HG03097 (cell line): ENCODE data around the gene ADRB1.

Experiments
- ATAC-seq: cut with Tn5 transposase; IDR thresholded peaks from one replicate; pipeline ENCODE4 v1.9.1; 2021; ENCODE audit not compliant: unreplicated experiment, low FRiP score

The ADRB1 gene

DNA sequence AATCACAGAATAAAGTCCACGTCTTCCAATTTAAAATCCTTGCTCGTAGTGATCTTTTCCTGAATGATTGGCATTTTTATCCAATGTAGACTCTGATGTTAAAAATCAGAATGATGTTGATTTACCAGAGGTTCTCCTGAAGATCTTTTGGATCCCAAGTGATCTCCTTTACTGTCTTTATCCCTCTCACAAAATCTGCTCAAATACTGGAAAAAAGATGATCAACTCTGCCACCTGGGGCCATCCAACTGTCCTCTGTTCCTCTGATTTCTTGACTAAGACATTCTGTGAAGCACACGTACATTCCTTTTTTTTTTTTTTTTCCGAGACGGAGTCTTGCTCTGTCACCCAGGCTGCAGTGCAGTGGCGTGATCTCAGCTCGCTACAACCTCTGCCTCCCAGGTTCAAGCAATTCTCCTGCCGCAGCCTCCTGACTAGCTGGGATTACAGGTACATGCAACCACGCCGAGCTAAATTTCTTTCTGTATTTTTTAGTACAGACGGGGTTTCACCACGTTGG is 18.0 kb upstream of the ADRB1 start:
- no peak for ATAC-seq

DNA sequence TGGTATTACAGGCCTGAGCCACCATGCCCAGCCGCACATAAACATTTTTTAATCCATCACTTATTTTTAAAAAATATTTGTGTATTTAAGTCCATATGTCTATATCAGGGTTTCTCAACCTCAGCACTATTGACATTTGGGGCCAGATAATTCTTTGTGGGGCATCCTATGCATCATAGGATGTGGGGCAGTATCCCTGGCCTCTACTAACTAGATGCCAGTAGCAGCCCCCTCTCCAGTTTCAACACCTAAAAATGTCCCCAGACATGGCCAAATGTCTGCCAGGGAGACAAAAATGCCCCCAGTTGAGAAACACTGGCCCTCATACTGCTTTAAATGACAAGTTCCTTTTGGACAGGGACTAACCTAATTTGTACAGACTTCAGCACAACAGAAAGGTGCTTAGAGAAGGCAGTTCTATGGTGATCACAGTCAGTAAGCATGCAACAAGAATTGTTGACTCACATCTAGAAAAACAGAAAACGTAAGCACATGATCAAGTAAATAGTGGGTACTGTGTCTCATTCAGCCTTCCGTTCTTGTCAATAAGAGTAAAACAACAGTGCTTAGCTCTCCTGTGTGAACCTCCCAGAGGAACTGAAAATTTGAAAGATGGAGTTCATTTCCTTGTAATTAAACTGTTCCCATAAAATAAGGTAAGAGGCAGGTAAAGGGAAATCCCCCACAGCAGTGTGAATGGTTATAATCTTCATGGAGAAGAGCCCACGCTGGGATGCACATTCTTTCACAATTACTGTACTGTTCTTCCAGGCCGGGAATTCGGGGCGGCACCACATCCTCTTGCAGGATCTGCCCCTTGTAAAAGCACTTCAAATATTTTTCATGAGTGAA is 17.3 kb upstream of the ADRB1 start:
- peak; percentile 45 for ATAC-seq

GRCh38 chr10:114027041-114027394 is 16.6 kb upstream of the ADRB1 start:
- no peak for ATAC-seq

- no peak for ATAC-seq
Measured at GRCh38 chr10:114027951-114028350, 15.7 kb upstream of the ADRB1 start.

DNA sequence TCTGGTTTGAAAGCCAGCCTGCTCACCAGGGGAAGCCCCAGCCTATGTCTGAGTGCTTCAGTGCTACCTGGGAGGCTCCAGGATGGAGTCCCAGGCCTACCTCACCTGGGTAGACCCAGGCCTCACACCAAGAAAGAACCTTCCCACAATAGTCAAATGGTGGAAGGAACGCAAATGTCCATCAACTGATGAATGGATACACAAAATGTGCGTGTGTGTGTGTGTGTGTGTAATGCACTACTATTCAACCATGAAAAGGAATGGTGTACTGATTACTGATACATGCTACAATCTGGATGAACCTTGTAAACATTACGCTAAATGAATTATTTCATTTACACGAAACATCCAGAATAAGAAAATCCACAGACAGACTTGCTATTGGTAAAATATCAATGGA is 15.2 kb upstream of the ADRB1 start:
- no peak for ATAC-seq

- ATAC-seq: no peak
Measured at GRCh38 chr10:114029655-114030054, 14.0 kb upstream of the ADRB1 start.

DNA sequence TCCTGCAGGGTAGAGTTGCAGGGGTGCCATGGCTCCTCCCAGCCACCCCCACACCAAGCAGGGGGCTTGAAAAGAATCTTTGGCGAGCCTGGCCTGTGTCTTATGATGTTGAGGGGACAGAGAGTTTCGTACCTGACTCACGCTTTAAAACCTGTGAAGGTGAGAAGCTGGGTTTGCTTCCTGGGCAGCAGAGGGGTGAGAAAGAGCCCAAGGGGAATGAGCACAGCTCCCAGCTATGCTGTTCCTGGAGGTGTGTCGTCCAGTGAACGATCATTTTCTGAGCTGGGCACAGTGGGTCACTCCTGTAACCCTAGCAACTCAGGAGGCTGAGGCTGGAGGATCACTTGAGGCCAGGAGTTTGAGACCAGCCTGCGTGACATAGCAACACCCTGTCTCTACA is 13.5 kb upstream of the ADRB1 start:
- no peak for ATAC-seq

DNA sequence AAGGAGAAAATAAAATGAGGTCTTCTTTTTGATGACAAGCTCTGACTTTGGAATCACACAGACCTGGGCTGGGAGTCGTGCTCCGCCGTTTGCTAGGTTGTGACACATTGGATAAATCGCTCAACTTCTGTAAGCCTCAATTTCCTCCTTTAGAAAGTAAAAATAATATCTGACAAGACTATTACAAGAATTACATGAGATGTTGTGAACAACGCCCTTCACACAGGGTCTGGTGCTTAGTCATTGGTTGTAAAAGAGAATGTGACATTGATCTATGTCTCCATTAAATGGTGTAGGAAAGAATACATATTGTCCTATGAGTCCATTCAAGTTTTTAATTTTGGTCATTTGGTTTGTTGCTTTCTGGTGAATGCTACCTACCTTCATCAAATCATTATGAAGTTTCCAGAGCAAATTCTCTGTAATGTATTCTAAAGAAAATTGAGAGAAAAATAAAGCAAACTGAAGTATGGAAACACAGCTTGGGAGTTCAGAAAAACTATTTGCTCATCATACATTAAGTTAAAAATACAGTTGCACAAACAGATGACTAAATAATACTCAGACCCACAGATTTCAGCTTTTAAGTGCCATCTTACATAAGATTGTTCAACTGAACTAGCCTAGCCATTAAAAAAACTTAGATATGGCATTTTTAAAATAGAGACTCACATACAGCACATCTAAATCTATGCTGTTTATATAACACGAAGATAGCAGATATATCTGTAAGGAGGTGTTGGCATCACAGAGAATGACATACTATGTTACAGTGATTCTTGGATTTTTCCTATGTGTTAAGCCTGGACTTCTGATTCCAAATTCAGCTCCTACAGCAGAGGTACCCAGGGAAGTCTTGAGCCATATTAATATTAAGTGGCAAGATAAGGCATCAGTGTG is 12.3 kb upstream of the ADRB1 start:
- no peak for ATAC-seq

GRCh38 chr10:114033566-114033965 is 10.1 kb upstream of the ADRB1 start:
- no peak for ATAC-seq

- no peak for ATAC-seq
Measured at GRCh38 chr10:114034923-114035645, 8.6 kb upstream of the ADRB1 start.

- ATAC-seq: no peak
Measured at GRCh38 chr10:114035791-114036190, 7.9 kb upstream of the ADRB1 start.

DNA sequence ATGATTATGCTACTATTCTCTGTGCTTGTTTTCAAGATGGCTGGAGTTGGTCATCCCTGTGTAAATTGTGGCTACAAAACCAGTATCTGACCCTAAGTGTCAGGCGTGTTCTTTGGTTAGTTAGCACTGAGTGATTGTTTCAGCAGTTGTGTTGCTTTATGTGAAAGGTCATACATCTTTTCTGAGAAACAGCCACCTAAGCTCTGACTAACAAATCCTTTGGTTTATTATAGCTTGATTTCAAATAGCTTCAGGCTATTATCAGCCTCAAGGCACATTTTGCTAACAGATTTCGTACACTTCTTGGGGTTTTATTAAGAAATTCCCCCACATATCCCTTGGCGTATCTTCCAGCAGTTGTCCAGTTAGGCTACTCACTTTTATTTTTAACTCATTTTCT is 4.8 kb upstream of the ADRB1 start:
- ATAC-seq: no peak

DNA sequence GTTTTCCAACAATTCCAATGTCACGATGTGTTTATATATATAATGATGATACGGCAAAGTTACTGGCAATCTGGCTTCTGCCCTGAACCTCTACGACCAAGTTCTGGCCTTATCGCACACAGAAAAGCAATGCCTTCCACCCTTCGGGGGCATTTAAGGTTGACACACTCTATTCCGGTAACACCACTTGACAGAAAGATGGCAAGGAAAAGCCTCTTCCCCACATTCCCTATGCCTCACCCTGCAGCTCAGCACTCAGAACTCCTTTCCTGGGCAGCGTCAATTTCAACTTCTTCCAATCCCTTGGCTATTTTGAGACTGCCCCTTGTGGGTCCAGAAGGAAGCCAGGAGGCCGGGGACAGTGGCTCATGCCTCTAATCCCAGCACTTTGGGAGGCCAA is 2.5 kb upstream of the ADRB1 start:
- ATAC-seq: no peak

DNA sequence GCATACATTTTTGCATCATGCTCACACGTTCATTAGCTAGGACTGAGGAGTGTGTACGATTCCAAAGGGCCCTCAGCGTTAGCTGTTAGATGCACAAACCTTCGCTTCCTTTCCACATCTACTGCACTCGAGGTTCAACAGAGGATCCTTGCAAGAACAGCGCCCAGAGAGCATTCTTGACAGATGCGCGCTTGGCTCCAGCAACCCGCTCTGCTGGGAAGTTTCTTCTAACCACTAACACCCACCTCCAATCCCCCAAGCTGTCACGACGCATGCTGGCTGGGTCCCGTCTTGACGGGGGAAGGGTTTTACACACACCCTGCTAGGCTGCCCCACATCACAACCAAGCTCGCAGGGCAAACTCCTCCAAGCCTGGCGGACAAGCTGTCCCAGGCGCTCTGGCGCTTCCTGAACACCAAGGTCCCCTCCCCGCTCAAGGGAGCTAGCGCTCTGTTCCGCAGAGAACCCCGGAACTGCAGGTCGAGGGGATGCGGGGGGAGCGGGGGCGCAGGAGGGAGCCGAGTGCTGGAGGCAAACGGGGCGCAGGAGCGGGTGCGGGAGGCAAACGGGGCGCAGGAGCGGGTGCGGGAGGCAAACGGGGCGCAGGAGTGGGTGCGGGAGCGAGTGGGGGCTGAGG is 653 bp upstream of the ADRB1 start:
- ATAC-seq: no peak

DNA sequence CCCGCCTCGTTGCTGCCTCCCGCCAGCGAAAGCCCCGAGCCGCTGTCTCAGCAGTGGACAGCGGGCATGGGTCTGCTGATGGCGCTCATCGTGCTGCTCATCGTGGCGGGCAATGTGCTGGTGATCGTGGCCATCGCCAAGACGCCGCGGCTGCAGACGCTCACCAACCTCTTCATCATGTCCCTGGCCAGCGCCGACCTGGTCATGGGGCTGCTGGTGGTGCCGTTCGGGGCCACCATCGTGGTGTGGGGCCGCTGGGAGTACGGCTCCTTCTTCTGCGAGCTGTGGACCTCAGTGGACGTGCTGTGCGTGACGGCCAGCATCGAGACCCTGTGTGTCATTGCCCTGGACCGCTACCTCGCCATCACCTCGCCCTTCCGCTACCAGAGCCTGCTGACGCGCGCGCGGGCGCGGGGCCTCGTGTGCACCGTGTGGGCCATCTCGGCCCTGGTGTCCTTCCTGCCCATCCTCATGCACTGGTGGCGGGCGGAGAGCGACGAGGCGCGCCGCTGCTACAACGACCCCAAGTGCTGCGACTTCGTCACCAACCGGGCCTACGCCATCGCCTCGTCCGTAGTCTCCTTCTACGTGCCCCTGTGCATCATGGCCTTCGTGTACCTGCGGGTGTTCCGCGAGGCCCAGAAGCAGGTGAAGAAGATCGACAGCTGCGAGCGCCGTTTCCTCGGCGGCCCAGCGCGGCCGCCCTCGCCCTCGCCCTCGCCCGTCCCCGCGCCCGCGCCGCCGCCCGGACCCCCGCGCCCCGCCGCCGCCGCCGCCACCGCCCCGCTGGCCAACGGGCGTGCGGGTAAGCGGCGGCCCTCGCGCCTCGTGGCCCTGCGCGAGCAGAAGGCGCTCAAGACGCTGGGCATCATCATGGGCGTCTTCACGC is 825 bp downstream of the ADRB1 start:
- no peak for ATAC-seq

DNA sequence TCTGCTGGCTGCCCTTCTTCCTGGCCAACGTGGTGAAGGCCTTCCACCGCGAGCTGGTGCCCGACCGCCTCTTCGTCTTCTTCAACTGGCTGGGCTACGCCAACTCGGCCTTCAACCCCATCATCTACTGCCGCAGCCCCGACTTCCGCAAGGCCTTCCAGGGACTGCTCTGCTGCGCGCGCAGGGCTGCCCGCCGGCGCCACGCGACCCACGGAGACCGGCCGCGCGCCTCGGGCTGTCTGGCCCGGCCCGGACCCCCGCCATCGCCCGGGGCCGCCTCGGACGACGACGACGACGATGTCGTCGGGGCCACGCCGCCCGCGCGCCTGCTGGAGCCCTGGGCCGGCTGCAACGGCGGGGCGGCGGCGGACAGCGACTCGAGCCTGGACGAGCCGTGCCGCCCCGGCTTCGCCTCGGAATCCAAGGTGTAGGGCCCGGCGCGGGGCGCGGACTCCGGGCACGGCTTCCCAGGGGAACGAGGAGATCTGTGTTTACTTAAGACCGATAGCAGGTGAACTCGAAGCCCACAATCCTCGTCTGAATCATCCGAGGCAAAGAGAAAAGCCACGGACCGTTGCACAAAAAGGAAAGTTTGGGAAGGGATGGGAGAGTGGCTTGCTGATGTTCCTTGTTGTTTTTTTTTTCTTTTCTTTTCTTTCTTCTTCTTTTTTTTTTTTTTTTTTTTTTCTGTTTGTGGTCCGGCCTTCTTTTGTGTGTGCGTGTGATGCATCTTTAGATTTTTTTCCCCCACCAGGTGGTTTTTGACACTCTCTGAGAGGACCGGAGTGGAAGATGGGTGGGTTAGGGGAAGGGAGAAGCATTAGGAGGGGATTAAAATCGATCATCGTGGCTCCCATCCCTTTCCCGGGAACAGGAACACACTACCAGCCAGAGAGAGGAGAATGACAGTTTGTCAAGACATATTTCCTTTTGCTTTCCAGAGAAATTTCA is 1.7 kb downstream of the ADRB1 start:
- no peak for ATAC-seq

GRCh38 chr10:114046087-114046458 is 2.4 kb downstream of the ADRB1 start:
- ATAC-seq: no peak

DNA sequence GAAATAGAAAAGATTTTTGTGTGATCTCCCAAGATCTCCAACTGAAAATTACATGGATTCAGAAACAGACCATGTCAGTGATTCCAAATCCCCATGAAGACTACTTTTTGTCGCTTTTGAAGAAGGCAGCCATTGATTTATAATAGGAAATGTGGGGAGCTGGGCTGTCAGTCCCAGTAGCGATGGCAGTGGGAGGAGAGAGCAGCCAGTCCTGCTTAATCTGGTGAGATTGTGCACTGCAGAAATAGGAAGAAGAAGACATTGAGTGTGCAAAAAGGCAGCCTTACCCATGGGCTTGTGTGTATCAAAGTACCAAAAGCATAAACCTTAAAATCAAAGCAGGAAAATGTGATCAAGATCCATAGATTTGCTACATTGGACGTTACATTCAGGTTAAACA is 4.8 kb downstream of the ADRB1 start:
- ATAC-seq: no peak
